Ureter (tissue), 1 donor: ENCODE results near the gene TEKT2. TPM values are rescaled to one million over a fixed set of nuclear protein-coding genes. Genes with fewer than 3 reads are reported as not detected.

Experiments used
- DNase-seq: peaks from one replicate; pipeline ENCODE4 v3.0.0-alpha.2; 2020; ENCODE audit warnings: low spot score
- total RNA-seq: library from RNA; stranded (reverse); gene quantifications from one replicate; pipeline ENCODE4 v1.2.4, GENCODE V29; 2023
- donor health status: DM: yes; HTN: yes; CAD: no.

TEKT2 gene
- total RNA-seq, 1 donor from 2014 or later, result not detected

DNA sequence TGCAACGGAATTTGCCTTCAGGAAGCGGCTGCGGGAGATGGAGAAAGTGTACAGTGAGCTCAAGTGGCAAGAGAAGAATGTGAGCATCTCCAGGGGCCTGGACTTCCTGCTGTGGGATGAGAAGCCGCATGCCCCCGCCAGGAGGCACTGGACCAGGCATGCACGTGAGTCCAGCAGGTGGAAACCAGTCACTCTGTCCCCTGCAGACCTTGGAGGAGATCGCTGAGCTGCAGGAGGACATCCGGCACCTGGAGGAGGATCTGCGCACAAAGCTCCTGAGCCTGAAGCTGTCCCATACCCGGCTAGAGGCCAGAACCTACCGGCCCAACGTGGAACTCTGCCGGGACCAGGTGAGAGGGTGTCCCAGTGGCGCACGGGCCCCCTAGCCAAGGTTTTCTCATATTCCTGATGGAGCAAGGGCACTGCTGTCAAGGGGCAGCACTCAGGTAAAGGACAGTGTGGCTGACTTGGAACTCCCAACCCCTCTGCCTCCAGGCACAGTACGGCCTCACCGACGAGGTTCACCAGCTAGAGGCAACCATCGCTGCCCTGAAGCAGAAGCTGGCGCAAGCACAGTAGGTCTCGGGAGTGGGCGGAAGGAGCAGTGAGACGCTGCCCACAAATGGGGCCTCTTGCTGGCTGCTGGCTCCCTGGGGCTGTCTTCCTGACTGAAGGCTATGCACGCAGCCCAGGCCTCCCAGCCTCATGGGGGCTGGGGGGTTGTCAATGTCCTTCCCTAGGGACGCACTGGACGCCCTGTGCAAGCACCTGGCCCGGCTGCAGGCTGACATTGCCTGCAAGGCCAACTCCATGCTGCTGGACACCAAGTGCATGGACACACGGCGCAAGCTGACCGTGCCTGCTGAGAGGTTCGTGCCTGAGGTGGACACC lies 3.6 kb downstream of the TEKT2 start:
- DNase-seq, result peak; percentile 42

DNA sequence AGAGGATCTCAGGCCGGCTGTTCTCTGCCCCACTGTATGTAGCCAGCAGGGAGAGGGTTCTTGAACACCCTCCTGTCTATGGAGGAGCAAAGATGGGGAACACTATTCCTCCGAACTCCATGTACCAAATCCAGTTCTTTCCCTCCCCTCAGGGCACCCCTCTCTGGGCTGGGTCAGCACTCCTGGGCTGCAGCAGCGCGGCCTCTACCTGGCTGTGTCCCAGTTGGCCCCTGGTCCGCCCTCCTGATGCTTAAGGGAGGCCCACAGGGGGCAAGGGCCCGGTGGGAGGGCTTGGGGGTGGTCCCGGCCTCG lies 4.3 kb downstream of the TEKT2 start:
- DNase-seq, result no peak

DNA sequence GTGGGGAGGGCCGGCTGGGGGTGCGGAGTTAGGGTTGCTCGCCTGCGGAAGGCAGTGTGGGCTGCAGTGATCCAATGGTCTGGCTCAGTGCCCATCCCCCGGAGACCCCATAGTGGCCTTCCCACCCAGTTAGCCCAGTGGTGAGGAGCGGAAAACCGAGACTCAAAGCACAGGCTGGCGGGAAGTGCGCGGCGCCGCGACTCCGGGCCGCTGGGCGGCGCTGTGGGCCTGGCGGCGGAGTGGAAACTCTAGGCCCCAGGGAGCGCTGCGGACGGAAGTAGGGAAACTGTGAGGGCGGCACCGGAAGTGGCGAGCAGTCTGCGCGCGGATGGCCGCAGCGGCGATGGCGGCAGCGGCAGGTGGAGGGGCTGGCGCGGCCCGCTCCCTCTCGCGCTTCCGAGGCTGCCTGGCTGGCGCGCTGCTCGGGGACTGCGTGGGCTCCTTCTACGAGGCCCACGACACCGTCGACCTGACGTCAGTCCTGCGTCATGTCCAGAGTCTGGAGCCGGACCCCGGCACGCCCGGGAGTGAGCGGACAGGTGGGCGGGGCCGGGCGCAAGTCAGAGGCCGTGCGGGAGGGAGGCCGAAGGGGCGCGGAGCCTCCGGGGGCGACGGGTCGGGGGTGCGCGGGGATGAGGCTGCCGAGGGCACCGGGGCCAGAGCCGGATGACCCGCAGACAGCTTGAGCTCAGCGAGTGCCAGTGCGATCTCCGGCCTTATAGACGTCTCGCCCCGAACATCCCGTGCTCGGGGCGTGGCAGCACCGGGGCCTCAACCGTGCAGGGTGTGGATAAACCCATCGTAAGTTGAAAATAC lies 4.9 kb downstream of the TEKT2 start, which contains the start of gene ADPRS:
ADPRS (plus strand) TSS at position 316 of the 816 bp plus-strand sequence; CDS start at position 329, 13 bp downstream.
- peak; percentile 92 for DNase-seq

DNA sequence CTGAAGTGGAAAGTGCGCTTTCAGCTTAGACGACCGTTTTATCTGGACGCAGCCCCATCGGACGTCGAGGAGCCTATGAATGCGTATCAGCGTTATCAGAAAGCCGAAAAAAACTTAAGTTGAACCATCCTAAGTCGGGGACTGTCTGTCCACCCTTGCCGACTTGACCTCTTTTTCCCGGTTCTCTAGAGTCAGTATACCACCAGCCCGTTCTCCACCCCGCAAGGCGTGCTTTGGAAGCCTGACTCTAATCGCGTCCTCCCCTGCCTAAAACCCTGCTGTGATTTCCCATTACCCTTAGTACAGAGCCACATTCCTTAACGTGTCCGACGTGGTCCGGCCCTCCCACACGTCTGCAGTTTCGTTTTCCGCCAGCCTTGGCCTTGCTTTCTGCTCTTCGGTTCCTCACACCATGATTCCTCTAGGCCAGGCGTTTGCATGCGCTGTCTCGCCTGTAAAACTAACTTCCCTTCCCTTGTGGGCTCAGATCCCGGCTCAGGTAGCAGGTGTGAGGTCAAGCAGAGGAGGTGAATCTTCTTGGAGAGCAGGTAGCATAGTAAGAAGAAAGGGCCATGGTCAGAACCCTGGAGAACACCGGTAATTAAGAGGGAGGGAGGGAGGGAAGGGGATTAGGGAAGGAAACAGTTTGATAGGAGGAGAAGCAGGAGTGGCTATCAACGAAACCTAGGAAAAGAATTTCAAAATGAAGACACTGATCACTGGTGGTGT lies 5.7 kb downstream of the TEKT2 start:
- no peak for DNase-seq

DNA sequence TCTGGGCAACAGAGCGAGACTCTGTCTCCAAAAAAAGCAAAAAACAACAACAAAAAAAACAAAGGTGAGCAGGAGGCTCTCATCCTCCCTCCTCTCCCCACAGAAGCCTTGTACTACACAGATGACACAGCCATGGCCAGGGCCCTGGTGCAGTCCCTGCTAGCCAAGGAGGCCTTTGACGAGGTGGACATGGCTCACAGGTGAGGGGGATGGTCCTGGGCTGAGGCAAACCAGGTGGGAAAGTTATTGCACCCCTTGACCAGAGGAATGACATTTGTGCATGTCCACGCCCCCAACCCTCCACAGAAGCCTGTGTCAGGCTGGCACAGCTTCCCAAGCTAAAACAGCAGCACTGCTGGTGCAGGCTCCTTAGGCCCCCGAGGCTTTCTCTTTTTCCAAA lies 7.2 kb downstream of the TEKT2 start:
- DNase-seq, result no peak

DNA sequence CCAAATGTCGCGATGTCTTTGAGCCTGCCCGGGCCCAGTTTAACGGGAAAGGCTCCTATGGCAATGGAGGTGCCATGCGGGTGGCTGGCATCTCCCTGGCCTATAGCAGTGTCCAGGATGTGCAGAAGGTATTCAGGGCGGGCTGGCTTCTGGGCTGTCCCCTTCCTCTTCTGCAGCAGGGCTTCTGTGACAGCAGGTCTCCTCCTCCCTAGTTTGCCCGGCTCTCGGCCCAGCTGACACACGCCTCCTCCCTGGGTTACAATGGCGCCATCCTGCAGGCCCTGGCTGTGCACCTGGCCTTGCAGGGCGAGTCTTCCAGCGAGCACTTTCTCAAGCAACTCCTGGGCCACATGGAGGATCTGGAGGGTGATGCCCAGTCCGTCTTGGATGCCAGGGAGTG lies 7.8 kb downstream of the TEKT2 start:
- no peak for DNase-seq

DNA sequence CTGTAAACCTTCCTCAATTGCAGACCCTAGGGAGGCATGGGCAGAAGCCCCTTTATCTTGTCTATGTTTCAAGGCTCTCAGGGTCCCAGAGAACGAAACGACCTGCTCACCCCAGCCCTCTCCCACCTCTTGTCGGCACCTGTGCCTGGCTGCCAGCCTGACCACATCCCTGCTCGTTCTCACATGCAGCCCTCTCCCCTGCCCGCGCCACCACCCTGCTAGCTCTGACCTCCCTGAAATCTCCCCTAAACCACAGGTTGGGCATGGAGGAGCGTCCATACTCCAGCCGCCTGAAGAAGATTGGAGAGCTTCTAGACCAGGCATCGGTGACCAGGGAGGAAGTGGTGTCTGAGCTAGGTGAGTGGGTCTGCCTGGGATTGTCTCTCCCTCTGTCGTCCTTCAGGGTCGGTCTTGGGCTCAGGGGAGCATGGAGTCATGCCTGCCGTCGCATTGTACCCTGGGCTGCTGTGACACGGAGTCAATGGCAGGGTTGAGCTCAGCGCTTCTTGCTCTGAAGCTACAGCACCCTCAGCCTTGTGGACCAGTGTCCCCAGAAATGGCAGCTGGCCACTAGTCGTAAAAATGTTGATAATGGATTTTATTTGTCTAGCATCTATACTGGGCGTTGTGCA lies 8.4 kb downstream of the TEKT2 start:
- DNase-seq, result no peak

DNA sequence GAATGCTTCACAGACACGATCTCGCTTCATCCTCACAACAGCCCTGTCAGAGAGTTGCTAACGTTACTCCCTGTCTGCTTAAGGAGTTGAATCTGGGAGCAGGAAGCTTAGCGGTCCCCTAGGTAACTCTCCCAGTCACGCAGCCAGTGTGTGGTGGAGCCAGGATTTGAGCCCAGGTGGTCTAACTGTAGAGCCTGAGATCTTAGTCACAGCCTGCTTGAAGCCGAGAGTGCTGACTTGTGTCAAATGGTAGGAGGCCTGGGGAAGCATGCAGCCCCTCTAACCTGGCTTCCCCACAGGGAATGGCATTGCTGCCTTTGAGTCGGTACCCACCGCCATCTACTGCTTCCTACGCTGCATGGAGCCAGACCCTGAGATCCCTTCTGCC lies 8.9 kb downstream of the TEKT2 start:
- DNase-seq, result no peak

DNA sequence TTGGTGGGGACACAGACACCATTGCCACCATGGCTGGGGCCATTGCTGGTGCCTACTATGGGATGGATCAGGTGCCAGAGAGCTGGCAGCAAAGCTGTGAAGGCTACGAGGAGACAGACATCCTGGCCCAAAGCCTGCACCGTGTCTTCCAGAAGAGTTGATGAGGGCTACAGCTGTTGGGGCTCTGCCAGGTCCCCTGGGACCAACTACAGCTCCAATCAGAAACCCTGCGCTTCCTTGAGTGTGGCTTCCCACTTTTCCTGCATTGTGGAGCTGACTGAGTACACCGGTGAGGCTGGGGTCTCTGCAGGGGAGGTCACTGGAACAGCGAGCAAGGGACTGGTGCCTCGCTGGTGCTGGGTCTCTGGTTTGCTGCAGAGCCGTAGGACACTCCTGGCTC lies 9.3 kb downstream of the TEKT2 start:
- no peak for DNase-seq

DNA sequence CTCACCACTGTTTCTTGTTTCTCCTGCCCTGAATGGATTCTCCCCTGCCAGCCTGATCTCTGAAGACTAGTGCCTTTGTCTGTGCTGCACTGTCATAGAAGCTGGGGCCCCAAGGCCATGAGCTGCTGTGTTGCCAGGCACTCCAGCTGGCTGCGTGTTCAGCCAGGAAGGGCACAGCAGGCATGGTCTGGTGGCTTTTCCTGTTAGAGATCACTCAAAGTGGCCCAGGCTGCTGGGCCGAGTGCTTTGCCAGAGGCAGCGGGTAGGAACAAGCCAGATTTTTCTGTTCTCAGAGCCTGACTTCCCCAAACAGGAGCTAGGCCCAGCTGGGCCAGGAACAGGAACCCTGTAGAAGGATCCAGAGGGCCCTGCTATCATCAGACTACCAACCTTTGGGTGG lies 10.0 kb downstream of the TEKT2 start:
- no peak for DNase-seq

DNA sequence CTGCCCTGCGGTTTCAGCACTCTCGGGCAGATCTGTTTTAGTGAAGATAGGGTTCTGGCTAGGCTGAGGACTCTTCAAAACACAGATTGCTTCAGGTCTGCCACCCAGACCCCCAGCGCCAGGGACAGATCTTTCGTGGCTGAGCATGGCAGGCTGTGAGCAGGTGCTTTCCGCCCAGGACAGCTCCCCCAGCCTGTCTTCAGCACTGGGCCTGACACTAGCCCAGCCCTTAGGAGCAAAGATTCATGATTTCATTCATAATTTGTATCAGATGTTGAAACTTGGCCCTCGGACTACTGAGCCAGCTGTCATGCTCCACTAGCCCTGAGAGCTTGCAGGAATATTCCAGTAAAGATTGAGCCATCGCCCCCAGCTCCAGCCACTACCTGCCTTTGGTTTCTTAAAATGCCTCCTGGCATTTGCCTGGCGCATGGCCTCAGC lies 10.7 kb downstream of the TEKT2 start:
- DNase-seq, result no peak

DNA sequence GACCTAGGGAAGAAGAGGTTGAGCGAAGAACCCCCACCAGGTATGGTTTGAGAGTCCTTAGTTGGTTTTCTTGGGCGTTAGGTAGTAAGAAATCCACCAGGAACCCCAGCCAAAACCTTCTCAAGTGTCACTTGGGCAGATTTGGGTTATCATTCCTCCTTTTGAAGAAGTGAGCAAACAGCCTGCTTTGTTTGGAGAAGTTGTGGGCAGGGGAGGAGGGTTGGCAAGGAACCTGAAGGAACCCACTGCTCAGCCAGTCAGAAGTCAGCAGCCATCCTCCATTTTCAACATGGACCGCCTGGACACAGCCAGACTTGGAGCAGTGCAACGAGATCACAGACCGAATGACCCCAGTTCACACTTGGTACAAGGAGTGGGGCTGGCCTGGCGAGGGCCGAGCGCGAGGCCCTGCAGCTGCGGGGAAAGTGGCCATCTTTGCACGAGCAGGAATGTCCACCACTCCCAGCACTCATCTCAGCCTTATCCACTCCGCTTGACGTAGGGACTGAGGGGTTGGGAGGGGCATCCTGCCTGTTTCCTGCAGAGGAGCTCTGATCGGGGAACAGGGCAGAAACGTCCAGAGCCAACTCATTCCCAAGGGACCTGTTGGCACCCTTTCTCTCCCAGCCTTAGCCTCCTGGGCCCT lies 12.0 kb downstream of the TEKT2 start:
- DNase-seq, result no peak

DNA sequence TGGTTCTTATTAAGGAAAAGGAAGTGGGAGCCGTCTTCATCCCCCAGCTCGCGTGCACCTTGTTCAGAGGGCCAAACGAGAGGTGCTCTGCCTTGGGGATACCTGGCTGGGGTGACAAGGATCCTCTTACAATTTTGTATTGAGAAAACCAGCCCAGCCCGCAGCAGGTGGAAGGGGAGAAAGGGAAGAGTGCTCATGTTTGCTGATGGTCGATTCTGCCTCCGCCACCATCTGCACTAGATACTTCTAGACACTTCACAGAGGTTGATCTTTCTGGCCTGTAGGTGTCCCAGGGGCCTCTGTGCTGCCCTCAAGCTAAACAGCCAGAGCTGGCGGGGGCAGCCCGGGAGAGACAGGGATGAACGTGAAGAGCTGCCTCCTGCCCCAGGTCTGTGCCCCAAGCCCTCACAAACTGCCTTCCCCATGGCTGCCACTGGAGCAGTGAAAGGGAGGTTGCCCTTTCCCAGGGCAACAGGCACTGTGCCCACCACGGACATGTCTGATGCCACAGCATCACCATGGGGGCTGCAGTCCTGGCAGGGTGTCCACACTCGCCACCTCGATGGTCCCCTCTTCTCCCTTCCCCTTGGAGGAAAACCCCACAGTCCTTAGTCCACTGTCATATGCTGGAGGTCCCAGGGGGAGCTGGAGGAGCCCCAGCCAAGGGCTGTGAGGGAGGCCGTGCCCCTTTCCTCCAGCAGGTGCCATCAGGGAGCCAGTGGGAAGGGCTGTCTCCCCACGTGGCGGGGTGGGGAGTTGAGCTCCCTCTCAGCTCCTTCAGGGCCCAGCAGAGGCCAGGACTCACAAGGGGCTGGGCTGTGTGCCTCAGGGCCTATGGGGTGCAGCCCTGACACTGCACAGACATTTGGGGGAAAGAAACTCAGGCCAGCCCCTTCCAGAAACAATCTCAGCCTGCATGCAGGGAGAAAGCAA lies 12.9 kb downstream of the TEKT2 start:
- DNase-seq, result no peak

DNA sequence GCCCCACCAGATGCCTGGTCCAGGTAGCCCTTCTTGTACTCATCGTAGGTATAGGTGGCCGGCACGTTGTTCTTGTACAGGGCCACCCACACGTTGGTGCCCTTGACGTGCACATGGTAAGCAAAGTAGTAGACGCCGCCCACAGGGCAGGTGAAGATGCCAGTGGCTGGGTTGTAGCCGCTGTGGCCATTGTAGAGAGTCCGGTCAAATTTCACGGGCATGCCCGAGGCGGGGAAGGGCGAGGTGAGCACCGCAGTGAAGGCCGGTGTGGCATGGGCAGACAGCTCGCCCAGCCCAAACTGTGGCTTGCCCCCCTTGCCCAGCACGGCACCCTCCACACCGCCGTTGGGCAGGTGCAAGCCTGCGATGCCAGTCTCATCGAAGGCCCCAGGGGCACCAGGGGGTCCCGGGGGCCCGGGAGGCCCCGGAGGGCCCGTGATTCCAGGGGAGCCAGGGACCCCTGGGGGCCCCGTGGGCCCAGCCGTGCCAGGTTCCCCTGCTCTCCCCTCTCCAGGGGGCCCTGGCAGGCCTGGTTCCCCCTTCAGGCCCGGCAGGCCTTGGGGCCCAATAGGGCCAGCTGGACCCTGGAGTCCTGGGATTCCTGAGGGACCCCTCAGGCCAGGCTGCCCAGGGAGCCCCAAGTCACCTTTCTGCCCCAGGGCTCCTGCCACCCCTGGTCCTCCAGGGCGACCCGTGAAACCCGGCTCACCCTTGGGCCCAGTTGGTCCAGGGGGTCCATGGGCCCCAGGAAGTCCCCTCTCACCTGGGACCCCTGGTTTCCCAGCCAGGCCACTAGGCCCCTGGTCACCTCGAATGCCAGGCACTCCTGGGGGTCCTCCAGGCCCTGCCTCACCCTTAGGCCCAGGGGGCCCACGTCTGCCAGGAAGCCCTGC lies 14.0 kb downstream of the TEKT2 start:
- DNase-seq, result no peak

DNA sequence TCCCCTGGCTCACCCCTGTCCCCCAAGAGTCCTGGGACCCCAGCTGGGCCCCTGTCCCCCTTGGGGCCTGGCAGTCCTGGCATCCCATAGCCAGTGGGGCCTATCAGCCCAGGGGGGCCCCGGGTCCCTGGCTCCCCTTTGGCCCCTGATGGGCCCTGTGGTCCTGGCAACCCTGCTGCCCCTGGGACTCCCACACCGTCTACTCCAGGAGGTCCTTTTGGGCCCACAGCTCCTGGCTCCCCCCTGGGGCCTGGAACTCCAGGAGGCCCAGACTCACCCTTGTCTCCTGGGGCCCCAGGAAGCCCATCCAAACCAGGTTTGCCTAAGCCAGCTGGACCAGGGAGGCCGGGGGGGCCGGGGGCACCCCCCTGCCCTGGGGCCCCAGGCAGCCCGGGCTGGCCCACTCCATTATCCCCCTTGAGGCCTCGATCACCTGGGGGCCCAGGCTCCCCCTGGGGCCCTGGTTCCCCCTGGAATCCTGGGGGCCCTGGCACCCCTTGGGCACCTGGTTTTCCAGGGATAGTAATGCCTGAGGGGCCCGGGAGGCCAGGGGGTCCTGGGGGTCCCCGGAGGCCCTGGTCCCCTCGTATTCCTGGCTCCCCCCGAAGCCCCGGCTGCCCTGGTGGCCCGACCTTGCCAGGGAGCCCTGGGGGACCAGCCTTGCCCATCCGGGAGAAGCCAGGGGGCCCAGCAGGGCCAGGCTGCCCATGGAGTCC lies 14.9 kb downstream of the TEKT2 start:
- no peak for DNase-seq

DNA sequence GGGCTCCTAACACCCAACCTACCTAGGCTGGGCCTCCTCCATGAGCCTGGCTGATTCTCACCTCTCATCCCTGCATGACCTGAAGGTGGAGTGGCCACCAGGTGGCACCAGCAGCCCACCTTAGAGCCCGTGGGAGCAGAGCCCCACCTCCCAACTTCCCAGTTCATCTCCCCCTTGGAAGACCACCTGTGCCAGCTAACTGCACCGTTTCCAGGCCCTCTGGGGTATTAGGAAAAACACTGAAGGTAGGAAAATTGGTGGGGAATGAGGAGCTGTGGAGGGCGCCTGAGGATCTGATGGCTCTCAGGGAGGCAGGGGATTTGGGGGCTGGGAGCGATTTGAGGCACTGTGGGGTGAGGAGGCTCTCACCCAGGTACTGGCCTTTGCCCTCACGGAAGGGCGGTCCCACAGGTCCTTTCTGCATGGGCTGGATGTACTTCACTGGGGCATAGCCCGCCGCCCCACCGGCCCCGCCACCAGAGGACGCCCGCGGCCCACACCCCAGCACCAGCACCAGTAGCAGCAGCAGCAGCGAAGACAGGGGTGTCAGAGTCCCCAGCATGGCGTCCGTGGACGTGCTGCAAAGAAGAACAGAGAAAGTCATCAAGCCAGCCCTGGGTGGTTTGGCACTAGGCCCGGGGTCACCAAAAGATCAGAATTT lies 15.9 kb downstream of the TEKT2 start:
- DNase-seq, result peak; percentile 86

DNA sequence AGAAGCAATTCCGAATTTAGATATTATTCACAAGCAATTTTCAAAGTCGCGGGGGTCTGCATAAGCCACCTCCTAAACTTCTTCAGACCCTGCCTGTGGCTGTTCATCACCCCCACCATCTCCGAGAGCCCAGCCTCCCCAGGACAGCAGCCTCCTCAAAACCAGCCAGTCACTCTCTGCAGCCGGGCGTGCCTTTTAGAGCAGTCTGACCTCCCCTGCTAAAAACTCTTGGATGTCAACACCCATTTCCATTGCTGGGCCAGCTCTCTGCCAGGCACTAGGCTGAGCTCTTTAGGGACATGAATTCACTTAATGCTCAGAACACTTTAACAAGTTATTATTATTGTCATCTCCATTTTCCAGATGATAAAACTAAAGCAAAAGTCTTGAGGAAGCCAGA lies 16.5 kb downstream of the TEKT2 start:
- no peak for DNase-seq

DNA sequence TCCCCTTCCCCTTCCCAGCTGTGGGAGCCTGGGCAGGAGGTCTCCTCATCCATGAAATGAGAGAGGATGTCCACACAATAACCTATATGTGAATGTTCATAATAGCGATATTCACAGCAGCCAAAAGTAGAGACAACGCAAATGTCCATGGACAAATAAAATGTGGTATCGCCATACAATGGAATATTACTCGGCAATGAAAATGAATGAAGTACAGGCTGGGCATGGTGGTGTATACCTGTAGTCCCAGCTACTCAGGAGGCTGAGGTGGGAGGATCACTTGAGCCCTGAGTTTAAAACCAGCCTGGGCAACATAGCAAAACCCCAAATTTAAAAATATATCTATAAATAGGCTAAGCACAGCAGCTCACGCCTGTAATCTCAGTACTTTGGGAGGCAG lies 17.7 kb downstream of the TEKT2 start:
- DNase-seq, result no peak
